CD4-positive, alpha-beta T cell treated with Interleukin-4 for 4 hours (primary cell): ENCODE data around the gene CEP170B.
"Not testable (repeated sequence)": the region's sequence is repeated elsewhere in the genome, so short reads cannot be mapped to it uniquely, and the experiment has no call there.

ENCODE experiments used
- DNase-seq: peaks from one replicate; pipeline ENCODE4 v3.0.0-alpha.2; 2020

CEP170B gene

DNA sequence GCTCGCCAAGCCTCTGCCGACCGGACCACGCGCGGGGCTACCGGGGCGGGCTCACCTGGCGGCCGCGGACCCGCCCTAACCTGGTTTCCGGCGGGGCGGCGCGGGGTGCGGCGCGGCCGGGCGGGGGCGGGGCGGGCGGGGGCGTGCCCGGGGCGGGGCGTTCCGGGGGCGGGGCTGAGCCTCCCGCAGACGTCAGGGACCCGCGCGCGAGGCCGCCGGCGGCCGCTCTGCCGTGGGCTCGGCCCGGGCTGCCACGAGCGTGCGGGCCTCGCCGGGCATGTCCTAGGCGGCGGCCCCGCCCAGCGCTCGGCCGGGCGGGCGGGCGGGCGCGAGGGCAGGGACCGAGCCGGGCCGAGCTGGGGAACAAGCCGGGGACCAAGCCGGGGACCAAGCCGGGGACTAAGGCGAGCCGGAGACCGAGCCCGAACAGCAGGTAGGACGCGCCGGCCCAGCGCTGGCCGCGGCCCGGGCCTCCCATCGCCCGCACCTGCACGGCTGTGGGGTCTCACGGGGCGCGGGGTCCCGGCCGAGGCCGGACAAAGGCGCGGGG lies at the start of gene CEP170B:
CEP170B (plus strand) TSS at position 188 of the 550 bp plus-strand sequence. CDS start 3,183 bp downstream, outside the sequence.
- DNase-seq, result peak; percentile 18

DNA sequence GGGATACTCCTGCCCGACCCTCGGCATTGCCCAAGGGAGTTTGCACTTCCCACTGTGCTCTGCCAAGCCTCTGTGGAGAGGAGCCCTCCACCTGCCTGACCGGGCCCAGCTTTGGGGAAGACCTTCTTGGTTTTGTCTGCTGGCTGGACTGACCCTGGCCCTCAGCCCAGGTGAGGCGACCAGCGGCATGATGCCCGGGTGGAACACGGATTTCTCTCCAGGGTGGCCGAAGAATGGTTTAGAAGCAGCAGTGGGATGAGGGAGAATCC lies 48.5 kb upstream of the CEP170B start:
- DNase-seq, result no peak

DNA sequence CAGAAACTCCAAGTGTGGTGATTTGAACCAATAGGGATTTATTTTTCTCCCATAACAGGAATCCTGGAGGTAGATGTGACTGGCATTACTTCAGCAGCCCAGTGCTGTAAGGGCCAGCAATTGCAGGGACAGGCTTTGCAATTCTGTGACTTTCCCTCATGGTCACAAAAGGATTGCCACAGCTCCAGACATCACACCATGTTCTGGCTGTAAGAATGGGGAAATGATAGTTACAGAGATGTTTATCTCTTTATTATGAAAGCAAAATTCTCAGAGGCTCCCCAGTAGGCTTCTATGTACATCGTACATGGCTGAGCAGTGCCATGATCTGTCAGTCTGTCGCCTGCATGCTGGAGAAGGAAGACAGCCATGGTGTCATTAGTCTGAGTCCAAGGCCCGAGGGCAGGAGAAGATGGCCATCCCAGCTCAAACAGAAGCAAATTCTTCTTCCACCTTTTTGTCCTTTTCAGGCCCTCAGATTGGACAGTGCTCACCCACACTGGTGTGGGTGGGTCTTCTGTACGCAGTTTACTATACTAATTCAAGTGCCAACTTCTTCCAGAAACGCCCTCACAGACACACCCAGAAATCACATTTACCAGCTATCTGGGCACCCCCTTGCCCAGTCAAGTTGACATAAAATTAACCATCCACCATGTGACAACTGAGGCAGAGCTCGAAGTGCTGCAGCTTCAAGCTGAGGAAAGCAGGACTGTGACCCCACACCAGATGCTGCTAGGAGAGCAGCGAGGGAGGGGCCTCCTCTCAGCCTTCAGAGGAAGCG lies 46.9 kb upstream of the CEP170B start:
- no peak for DNase-seq

DNA sequence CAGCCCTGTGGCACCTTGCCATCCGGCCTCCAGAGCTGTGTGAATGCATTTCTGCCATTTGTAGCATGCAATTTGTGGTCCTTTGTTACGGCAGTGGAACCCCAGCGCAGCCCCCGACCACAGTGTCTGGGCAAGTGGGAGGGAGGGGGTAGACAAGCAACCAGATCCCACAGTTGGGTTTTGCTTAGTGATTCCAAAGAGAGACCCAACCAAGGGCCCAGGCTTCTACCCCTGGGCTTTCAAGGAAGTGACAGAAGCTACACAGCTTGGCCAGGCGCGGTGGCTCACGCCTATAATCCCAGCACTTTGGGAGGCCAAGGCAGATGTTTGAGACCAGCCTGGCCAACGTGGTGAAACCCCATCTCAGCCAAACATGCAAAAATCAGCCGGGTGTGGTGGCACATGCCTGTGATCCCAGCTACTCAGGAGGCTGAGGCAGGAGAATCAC lies 46.3 kb upstream of the CEP170B start:
- DNase-seq, result no peak

DNA sequence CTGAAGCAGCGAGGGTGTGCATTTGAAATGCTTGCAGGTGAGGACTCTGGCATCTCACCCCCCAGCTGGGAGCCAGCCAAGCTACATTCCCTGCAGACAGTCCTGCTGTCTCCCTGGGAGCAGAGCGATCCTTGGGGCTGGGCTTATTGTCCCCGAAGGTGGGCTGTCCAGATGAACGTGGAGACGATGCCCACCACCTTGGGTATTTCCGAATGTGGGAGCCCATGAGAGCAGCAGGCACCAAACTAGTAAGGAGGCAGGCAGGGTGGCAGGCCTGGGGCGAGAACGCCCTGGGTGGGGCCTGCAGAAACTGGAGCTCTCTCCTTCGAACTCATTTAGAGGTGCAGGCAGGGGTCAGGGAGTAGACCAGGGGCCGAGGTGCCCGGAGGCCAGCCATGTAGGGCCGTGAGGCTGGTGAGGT lies 45.7 kb upstream of the CEP170B start:
- no peak for DNase-seq

DNA sequence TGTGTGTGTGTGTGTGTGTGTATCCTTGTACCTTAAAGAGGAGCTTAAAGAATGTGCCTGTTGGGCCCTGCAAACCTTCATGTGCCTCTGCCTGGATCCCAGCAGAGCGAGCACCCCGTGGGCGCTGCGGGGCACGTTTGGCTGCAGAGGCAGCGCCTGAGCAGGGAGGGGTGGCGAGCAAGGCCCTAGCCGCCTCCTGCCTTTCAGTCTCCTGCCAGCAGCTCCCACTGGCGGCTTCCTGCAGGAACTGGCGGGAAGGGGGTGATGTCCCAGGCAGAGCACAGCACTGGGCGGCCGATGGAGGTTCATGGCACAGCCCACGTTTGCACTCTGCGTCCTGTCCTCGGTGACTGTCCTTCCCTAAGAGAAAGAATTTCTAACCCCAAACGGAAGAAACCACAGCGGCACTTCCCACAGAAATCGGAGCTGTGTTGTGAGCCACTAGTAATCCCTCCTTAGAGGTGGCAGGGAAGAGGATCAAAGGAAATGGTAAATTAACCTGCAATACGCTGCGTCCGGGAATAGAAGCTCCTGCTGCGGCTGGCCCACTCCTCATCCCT lies 44.3 kb upstream of the CEP170B start:
- DNase-seq, result no peak

DNA sequence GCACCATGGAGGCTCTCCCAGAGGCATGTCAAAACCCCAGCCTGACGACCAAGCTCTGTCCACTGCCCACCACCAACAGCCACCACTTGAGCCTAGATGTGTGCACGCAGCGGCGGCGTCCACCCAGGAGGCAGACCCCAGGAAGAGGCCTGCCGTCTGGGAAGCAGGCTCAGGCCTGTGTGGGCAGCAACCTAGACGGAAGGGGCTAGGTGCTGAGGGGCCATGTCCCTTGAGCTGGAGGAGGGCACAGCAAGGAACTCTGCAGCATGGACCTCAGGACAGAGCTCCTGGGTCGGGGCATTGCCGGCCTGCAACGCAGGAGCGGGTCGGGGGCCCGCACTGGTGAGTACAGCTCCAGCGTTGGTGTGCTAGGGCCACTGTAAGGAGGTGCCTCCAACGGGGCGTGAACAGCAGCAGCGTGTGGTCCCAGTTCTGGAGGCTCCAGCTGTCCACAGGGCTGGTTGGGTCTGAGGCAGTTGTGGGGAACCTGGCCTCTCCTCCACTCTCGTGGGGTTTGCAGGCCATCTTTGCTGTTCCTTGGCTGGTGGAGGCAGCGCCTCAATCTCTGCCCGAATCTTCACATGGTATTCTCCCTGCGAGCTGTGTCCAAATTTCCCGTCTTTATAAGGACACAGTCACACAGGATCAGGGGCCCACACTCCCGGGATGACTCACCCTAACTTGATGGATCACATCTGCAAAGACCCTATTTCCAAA lies 43.7 kb upstream of the CEP170B start:
- DNase-seq, result no peak

DNA sequence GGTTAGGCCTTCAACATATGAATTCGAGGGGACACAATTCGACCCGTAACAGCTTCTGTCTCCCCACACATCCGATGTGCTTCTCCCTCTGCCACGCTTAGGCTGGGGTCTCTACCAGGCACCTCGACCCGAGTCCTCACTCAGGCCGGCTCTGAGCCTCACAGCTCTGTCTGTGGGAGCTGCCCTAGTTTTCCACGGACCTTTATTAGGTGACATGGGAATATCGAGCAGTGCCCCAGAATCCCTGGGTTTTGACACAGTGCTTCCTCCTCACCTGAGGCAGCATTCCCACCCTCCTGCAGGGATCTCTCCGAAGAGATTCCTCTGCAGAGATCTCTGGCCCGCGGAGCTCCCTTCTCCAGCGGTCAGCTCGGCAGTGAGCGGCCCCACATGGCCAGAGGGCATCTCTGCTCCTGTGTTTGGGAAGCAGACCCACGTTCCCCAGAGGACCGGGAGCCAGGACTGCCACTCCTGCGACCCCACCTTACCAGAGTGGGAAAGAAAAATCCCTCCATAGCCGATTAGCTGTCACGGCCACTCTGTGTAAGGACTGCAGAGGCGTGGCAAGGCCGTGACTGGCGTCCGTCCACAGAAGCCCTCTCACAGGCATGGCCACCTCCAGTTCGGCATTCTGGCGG lies 43.0 kb upstream of the CEP170B start:
- no peak for DNase-seq

DNA sequence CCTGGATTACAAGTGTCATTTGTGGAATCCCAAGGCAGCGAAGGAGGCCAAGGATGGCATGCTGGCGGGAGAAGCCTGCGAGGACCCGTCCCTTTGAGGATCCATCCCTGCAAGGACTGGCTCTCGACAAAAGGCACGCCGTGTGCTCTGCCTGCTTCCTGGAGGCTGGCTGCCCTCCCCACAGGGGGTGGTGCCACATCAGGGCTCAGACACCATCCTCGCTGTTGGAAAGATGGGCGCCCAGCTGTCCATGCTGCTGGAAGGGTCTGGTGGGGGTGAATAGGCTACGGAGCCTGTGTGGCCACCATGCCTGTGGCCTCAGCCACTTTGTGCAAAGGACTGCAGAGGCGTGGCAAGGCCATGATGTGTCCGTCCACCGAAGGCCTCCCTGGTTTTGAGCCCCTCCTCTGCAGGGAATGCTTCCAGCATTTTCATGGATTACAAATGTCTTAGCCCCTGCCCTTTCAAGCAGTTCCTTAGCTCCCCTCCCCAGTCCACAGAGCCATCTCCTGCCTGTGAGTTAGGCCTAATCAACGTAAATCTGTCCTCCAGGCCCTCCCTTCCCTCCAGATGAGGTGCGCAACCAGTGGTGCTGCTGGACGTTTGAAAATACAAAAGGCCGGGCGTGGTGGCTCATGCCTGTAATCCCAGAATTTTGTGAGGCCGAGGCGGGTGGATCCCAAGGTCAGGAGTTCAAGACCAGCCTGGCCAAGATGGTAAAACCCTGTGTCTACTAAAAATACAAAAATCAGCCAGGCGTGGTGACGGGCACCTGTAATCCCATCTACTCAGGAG lies 42.0 kb upstream of the CEP170B start:
- no peak for DNase-seq

DNA sequence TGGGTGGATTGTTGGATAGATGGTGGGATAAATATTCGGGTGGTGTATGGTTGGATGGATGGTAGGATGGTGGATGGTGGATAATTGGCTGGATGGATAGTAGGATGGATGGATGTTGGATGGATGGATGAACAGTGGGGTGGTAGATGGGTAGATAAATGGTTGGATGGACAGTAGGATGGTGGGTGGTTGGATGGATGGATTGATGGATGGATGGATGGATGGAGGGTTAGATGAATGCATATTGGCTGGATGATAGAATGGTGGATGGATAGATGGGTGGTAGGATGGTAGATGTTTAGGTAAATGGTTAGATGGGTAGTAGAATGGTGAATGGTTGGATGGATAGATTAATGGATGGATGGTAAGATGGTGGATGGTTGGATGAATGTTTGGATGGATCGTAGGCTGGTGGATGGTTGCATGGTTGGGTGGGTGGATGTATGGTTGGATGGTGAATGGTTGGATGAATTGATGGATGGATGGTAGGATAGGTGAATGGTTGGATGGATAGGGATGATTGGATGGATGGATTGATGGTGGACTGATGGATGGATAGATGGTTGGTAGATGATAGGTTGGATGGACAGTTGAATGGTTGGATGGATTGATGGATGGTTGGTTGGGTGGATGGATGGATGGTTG lies 40.6 kb upstream of the CEP170B start:
- no peak for DNase-seq

DNA sequence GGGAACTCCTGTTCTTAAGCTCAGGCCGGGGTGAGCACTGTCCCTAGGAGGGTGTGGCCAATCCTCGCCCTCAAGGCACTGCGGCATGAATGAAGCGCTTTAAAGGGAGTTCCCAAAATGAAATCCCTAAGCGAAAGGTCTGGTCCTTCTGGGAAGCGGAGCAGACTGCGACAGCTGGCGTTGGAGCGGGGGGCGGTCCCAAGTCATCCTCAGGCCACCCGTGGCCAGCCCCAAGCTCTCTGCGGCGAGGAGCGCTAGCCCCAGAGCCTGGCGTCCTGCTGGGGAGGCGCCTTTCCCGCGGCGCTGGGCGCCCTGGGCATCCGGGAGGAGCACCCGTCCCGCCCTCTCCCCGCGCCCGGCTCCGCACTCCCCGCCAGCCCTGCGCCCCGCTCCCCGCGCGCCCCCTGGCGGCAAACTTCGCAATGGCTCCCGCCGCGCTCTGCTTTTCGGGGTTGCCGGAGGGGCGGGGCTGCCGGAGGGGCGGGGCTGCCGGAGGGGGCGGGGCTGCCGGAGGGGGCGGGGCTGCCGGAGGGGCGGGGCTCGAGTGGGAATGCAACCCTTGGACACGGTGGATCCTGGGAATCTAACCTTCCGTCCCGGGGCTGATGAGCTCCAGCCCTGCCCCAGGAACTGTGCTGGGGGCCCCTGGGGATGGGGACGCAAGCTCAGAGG lies 38.7 kb upstream of the CEP170B start:
- DNase-seq, result peak; percentile 79

DNA sequence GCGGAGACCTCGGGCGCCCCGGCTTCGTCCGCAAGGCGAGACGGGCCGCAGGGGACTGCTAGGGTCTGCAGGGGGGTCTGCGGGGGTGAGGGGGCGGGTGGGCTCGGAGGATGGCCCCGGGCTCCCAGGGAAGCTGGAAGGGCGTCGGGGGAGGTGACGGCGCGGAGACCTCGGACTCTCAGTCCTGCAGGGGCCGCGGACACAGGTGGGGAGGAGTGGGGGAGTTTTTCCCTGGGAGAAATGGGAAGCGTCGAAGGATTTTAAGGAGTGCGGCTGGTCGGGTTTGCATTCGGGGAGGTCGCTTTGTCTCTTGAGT lies 38.2 kb upstream of the CEP170B start:
- DNase-seq, result no peak

DNA sequence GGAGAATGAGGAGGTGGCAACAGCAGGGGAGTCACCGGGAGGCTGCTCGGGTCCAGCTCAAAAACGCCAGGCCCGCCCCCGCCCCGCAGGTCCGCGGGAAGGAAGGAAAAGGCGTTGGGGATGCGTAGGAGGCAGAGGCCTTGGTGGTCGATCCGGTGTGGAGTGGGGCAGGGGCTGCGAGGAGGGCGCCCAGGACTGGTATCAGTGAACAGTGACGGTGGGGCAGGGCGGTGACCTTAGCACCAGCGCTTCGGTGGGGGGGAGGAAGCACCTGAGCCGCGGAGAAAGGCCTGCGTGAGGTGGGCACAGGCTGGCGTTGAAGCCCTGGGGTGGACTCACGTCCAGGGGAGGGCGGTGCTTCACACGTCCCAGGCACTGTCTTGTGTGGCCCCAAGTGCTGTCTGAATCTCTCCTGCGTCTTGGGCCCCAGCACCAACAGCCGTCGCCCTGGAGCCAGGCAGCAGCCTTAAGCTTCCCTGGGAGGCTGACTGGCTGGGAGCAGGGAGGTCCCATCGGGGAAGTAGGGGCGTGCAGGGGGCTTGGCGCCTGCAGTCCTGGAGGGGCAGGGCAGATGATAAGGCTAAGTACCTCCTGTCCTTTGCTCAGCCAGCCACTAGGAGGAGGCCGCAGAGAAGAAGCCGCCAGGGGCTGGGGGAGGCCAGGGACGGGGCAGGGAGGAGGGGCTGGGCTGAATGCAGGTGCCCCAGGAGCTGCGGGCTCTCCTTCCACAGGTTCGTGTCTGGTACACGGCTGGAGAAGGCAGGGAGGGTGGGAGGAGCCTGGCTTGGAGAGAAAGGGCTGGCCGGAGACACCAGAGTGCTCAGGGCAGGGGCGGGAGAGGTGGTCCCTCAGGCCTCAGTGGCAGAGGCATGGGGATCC lies 37.7 kb upstream of the CEP170B start:
- peak; percentile 47 for DNase-seq

DNA sequence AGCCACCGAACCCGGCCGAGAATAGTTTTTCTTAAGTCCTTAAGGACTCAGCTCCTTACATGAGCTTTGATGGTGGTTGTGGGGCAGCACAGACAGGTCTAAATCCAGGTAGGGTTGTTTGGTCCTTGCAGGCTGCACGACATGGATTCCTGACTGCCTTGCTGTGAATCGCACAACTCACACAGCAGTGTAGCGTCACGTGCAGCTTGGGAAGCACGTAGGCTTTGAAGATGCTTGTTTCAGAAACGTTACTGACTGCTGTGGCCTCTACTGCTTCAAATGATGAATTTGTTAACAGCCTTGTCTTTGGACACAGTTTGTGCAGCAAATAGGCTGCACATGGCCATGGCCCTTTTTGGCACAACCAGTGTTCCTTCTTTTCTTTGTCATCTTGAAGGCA lies 34.3 kb upstream of the CEP170B start:
- DNase-seq, result no peak

DNA sequence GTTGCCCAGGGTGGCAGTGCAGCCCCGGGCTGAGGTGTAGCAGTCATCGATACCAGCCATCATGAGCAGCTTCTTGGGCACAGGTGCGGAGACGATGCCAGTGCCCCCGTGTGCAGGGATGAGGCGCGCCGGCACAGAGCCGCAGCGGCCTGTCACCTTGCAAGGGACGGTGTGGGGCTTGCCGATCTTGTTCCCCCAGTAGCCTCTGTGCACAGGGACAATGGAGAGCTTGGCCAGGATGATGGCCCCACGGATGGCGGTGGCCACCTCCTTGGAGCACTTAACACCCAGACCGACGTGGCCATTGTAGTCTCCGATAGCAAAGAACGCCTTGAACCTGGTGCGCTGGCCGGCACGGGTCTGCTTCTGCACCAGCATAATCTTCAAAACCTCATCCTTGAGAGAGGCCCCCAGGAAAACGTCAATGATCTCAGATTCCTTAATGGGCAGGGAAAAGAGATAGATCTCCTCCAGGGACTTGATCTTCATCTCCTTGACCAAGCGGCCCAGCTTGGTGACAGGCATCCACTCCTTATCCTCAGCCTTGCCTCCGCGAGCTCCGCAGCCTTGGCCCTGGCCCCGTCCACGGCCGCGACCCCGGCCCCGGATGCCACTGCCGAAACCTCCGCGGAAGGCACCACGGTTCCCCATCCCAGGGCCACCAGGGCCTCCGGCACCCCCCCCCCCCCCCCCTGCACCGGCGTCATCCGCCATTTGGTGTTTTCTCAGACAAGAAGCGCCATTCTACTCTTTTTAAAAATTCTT lies 28.7 kb upstream of the CEP170B start:
- not testable (repeated sequence) for DNase-seq

DNA sequence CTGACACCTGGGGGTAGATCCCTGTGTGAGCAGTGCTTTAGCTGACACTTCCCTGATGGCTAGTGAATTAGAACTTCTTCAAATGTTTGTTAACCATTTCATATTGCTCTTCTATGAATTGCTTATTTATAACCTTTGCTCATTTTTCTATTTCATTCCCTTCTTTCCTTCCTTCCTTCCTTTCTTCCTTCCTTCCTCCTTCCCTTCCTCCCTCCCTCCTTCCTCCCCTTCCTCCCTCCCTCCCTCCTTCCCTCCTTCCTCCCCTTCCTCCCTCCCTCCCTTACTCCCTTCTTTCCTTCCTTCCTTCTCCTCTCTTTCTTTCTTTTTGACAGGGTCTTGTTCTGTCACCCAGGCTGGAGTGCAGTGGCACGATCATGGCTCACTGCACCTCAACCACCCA lies 23.3 kb upstream of the CEP170B start:
- no peak for DNase-seq

DNA sequence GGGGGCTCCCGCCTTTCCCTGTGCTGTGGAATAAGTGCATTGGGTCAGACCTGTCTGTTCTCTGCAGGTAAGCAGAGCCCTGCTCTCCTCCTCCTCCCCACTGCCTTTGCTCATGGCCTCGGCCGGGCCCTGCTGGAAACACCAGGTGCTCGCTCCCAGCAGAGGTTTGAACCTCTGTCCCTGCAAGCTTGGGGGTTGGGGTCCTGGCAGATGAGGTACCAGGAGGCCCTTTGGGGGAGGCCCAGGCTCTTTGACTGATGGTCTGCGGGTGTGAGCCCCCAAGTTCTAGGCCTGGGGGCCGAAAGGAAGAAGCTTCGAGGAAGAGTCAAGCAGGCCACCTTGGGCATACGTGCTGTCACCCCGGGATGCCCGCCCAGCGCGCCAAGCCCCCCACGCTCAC lies 22.1 kb upstream of the CEP170B start:
- DNase-seq, result no peak

DNA sequence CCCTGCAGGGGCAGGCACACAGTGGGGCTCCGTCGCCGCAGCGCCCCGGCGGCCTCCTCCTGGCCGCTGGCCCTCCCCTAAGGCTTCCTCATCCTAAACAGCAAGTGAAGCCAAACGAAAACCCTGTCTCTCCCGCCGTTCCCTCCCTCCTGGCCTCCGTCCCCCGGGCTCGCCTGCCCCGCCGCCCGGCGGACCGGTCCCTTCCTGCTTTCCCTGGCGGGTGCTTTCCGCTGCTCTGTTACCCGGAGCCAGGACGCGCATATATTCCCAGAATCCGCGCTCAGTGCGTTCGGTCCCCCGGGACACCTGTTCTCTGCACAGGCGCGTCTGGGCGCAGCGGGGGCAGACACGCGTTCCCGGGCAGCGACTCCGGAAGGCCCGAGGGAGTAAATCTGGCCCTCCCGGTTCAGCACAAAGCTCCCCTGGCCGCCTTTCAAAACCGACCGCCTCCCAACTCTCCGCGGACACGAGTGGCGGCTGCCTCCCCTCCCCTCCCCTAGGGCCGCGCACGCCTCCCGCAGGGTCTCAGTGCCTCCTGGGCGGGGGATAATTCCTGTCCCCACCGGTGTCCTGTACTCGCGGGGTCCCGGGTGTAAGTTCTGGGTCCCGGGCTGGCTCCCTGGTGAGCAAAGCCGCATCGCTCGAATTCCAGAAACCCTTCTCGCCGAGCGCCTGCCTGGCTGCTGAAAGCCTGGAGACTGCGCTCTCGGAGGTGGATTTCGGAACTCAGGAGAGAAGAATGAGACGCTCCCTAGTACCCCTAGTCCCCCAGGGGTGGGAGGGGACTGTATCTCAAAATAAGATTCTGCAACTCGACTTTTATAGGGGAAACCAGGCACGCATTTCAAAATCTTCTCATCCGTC lies 21.4 kb upstream of the CEP170B start:
- no peak for DNase-seq
